OCI-LY3 (cell line): ENCODE measurements around the gene NSFL1C.

Experiments used
- H2AFZ ChIP-seq: fragments of 200-600, 300-600 bp; shearing (Covaris generic); 2 replicates; pipeline ENCODE4 v1.6.0; 2014; ENCODE audit warnings: antibody characterized with exemption, low read depth, low read length
- H3K27ac ChIP-seq: fragments of 200-600, 300-600 bp; sonication (generic); 2 replicates; pipeline ENCODE4 v1.5.1; 2014; ENCODE audit warnings: mild to moderate bottlenecking, low read length, moderate library complexity, mixed read lengths
- H3K27me3 ChIP-seq: fragments of 200-600, 300-600 bp; sonication (generic); 2 replicates; pipeline ENCODE4 v1.6.1; 2014; ENCODE audit warnings: low read depth, low read length, mixed read lengths
- H3K36me3 ChIP-seq: fragments of 200-600, 300-600 bp; sonication (generic); replicated peaks from 2 replicates; pipeline ENCODE3; 2014; ENCODE audit warnings: low read depth, low read length, mixed read lengths
- H3K4me1 ChIP-seq: fragments of 300-600, 200-600 bp; sonication (generic); 2 replicates; pipeline ENCODE4 v1.6.1; 2014; ENCODE audit warnings: low read length, mixed read lengths
- H3K4me2 ChIP-seq: fragments of 200-600, 300-600 bp; sonication (generic); 2 replicates; pipeline ENCODE4 v1.6.1; 2014; ENCODE audit warnings: low read length, mixed read lengths
- H3K4me3 ChIP-seq: fragments of 300-600, 200-600 bp; sonication (generic); 2 replicates; pipeline ENCODE4 v1.5.1; 2014; ENCODE audit warnings: antibody characterized with exemption, mild to moderate bottlenecking, low read length, moderate library complexity
- H3K79me2 ChIP-seq: fragments of 300-600, 200-600 bp; shearing (Covaris generic); 2 replicates; pipeline ENCODE4 v1.6.1; 2014; ENCODE audit warnings: mild to moderate bottlenecking, low read length, mixed read lengths
- H3K9ac ChIP-seq: fragments of 300-600, 200-600 bp; shearing (Covaris generic); 2 replicates; pipeline ENCODE4 v1.6.0; 2014; ENCODE audit warnings: mild to moderate bottlenecking, low read length, moderate library complexity
- H3K9me3 ChIP-seq: fragments of 200-600, 300-600 bp; shearing (Covaris generic); 2 replicates; pipeline ENCODE4 v1.6.1; 2014; ENCODE audit warnings: low read length, mixed read lengths; ENCODE audit not compliant: insufficient read depth
- H4K20me1 ChIP-seq: fragments of 200-600, 300-600 bp; sonication (generic); 2 replicates; pipeline ENCODE4 v1.6.1; 2016; ENCODE audit warnings: low read length, mixed read lengths; ENCODE audit not compliant: insufficient read depth
- EZH2phosphoT487 ChIP-seq: fragments of 200-600 bp; shearing (Covaris generic); IDR thresholded peaks from 2 replicates; pipeline ENCODE4 v1.6.1; 2018; ENCODE audit warnings: antibody characterized with exemption, mixed run types, low read depth
- TF ChIP-seq, protein P1 (sequence below): fragments of 200-600, 300-600 bp; sonication (generic); IDR thresholded peaks from 2 replicates; pipeline ENCODE4 v1.5.1; 2014; ENCODE audit warnings: antibody characterized with exemption, low read length, low read depth

The NSFL1C gene

GRCh38 chr20:1507276-1507675 lies 40.6 kb upstream of the NSFL1C start:
- no peak overlapping the region for H3K4me3 ChIP-seq
- H3K79me2 ChIP-seq, result no peaks in the 10 kb centered on the region
- H3K36me3 ChIP-seq, result no peaks in the 10 kb centered on the region
- H3K9me3 ChIP-seq, result peaks cover 6% of the 10 kb centered on the region
- H4K20me1 ChIP-seq, result no peaks in the 10 kb centered on the region
- H3K4me1 ChIP-seq, result peaks cover 13% of the 10 kb centered on the region
- no peak overlapping the region for H3K27ac ChIP-seq
- H3K4me2 ChIP-seq, result no peak overlapping the region
- H2AFZ ChIP-seq, result no peak overlapping the region
- no peak overlapping the region for H3K9ac ChIP-seq
- TF ChIP-seq EZH2phosphoT487, result no peak
- TF ChIP-seq, protein P1, sequence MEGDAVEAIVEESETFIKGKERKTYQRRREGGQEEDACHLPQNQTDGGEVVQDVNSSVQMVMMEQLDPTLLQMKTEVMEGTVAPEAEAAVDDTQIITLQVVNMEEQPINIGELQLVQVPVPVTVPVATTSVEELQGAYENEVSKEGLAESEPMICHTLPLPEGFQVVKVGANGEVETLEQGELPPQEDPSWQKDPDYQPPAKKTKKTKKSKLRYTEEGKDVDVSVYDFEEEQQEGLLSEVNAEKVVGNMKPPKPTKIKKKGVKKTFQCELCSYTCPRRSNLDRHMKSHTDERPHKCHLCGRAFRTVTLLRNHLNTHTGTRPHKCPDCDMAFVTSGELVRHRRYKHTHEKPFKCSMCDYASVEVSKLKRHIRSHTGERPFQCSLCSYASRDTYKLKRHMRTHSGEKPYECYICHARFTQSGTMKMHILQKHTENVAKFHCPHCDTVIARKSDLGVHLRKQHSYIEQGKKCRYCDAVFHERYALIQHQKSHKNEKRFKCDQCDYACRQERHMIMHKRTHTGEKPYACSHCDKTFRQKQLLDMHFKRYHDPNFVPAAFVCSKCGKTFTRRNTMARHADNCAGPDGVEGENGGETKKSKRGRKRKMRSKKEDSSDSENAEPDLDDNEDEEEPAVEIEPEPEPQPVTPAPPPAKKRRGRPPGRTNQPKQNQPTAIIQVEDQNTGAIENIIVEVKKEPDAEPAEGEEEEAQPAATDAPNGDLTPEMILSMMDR, result no peak
- peaks cover 67% of the 10 kb centered on the region for H3K27me3 ChIP-seq

DNA sequence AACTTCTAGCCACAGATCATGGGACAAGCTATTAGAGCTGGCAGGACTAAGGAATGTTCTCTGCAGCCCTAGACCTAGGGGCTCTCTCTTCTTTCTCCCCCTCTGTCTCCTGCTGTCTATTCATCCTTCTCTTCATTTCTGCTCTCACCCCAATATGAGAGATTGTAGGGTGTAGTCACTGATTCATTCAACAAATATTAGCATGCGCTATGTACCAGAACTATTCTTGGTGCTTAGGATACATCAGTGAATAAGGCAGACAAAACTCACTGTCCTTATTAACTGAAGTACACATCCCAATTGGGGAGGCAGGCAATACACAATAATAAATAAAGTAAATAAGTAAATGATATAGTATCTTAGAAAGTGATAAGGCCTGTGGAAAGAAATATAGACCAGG lies 39.2 kb upstream of the NSFL1C start:
- Histone ChIP-seq H4K20me1 (no peaks in the 10 kb centered on the region), H3K27me3 (peaks cover 56% of the 10 kb centered on the region), H2AFZ (no peak overlapping the region), H3K9me3 (peaks cover 7% of the 10 kb centered on the region; the same call in 1 of the 2 replicates), H3K4me3 (no peak overlapping the region), H3K9ac (no peak overlapping the region), H3K36me3 (no peaks in the 10 kb centered on the region), H3K4me1 (peaks cover 18% of the 10 kb centered on the region), H3K27ac (no peak overlapping the region), H3K4me2 (no peak overlapping the region), H3K79me2 (no peaks in the 10 kb centered on the region)
- TF ChIP-seq, protein P1, result no peak
- no peak for TF ChIP-seq EZH2phosphoT487

GRCh38 chr20:1505361-1505760 lies 38.7 kb upstream of the NSFL1C start:
- Histone ChIP-seq H3K4me2 (no peak overlapping the region), H3K79me2 (no peaks in the 10 kb centered on the region), H4K20me1 (no peaks in the 10 kb centered on the region), H2AFZ (no peak overlapping the region), H3K9me3 (peaks cover 7% of the 10 kb centered on the region; the same call in 1 of the 2 replicates), H3K4me3 (no peak overlapping the region), H3K4me1 (peaks cover 23% of the 10 kb centered on the region), H3K27ac (no peak overlapping the region), H3K9ac (no peak overlapping the region), H3K27me3 (peaks cover 51% of the 10 kb centered on the region), H3K36me3 (no peaks in the 10 kb centered on the region)
- TF ChIP-seq, protein P1, result no peak

DNA sequence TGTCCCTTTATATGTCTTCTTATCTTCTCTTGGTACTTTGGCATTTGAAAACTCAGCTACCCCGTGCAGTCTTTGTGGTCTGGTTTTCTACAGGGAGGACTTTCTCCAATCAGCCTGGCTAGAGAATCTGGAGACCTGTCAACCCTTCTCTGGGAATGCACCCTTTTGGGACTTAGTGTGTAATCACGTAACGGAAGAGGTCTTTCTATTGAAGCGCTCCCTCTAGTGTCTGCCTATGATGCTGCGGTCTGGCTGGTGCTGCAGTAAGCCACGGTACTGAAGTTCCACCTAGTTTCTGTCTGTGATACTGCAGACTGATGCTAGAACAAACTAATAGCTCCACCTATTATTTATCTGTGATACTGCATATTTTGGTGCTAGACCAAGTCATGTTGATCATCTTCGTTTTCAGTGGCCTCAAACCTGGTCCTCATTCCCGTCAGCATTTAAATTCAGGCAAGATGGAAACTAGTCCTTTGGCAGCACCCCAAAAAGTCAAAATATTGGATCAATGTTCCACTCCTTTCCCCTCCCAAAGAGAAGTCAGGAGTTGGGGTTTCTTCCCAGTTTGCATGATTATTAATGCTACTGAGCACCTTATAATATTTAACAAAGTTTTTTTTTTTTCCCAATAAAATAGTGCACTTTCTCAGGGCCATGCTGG lies 37.0 kb upstream of the NSFL1C start:
- peak overlapping the region; percentile 90 for H2AFZ ChIP-seq
- no peaks in the 10 kb centered on the region for H3K79me2 ChIP-seq
- peaks cover 7% of the 10 kb centered on the region; the same call in 1 of the 2 replicates for H3K9me3 ChIP-seq
- TF ChIP-seq EZH2phosphoT487, result no peak
- TF ChIP-seq, protein P1, result peak; percentile 100
- peaks cover 25% of the 10 kb centered on the region for H3K4me1 ChIP-seq
- no peaks in the 10 kb centered on the region for H4K20me1 ChIP-seq
- no peak overlapping the region for H3K9ac ChIP-seq
- H3K36me3 ChIP-seq, result no peaks in the 10 kb centered on the region
- H3K27ac ChIP-seq, result no peak overlapping the region
- peak overlapping the region; percentile 53 for H3K4me2 ChIP-seq
- peaks cover 45% of the 10 kb centered on the region for H3K27me3 ChIP-seq
- peak overlapping the region; percentile 18; the same call in 1 of the 2 replicates for H3K4me3 ChIP-seq
